ENCODE results near the gene SOS2.

DNA sequence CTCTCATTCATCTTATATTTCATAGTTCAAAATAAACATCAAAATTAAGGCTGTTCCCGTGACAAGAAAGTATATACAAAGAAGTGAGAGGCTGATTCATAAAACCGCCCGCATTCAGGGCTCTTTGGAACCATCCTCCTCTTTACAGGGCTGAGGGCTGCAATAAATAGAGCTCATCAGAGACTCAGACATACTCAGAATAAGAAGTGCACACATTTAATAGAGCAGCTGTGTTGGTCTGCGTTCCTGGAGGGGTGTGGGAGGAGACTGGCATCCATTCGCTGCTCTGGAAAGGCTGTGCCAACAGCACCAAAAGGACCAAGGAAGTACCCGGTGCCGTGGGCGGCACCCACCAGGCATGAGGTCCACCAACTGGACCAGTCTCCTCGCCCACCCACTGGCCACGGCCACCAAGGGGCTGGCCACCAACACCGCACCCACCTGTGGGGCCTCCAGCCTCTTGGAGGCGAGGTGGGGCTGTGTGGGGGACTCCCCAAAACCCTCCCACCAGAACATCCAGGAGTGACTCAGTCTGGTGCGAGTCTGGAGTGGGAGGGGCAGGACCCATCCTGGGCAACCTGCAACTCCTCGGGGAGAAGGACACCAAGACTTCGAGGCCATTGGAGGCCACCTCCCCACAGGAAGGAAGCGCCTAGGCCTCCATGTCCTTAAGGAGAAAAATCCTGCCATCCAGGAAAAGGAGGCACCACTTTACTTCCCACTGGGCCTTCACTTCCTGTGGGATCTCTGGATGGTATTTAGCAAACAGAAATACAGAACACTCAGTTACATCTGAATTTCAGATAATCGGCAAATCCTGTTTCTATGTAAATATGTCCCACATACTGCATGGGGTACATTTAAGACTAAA, 147.7 kb downstream of the SOS2 start:
- TF ChIP-seq CTCF (IDR thresholded peaks at IDR 0.05; ENCODE audit: extremely low read depth in 1 of 2, insufficient read depth in 1 of 2, low read depth in 1 of 2, low read length in 2 of 2) (no peak), POLR2AphosphoS5 (IDR thresholded peaks at IDR 0.05; ENCODE audit: insufficient read depth, low read depth, low read length) (no peak), JUN (IDR thresholded peaks at IDR 0.05; ENCODE audit: borderline replicate concordance, insufficient read depth, insufficient read length, low read depth) (no peak), POLR2A (IDR thresholded peaks at IDR 0.05; ENCODE audit: low read depth, low read length) (no peak), MYC (IDR thresholded peaks at IDR 0.05; ENCODE audit: low read depth, low read length) (no peak), FOS (IDR thresholded peaks at IDR 0.05; ENCODE audit: borderline replicate concordance, insufficient read depth, low read length) (no peak)
- TF ChIP-seq, protein P1, sequence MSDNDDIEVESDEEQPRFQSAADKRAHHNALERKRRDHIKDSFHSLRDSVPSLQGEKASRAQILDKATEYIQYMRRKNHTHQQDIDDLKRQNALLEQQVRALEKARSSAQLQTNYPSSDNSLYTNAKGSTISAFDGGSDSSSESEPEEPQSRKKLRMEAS (IDR thresholded peaks at IDR 0.05; ENCODE audit: insufficient read depth, insufficient read length) = no peak
